ENCODE measurements around the gene PLP1.
A peak's percentile ranks its signal among the peaks of the same experiment; 100 is the strongest.

PLP1 gene

GRCh38 chrX:103734125-103734760 is 42.4 kb upstream of the PLP1 start:
- Histone ChIP-seq H3K4me3 (ENCODE audit: low read depth, low read length) (no peak overlapping the region), H3K4me1 (peaks cover 13% of the 10 kb centered on the region), H3K9me3 (no peaks in the 10 kb centered on the region), H3K27me3 (no peaks in the 10 kb centered on the region), H3K36me3 (no peaks in the 10 kb centered on the region)
- no peak for TF ChIP-seq CTCF (IDR thresholded peaks at IDR 0.05; ENCODE audit: low read depth, low read length)
- DNase-seq, result peak; percentile 9

- H3K36me3 ChIP-seq, result no peaks in the 10 kb centered on the region
- DNase-seq, result no peak
- no peaks in the 10 kb centered on the region for H3K27me3 ChIP-seq
- TF ChIP-seq CTCF (IDR thresholded peaks at IDR 0.05; ENCODE audit: low read depth, low read length), result no peak
- H3K4me1 ChIP-seq, result peaks cover 7% of the 10 kb centered on the region
- no peak overlapping the region for H3K4me3 ChIP-seq (ENCODE audit: low read depth, low read length)
- no peaks in the 10 kb centered on the region for H3K9me3 ChIP-seq
Observed at GRCh38 chrX:103737696-103738095, 38.9 kb upstream of the PLP1 start.

- no peak for DNase-seq
- no peak overlapping the region for H3K4me3 ChIP-seq (ENCODE audit: low read depth, low read length)
- H3K4me1 ChIP-seq, result peaks cover 3% of the 10 kb centered on the region
- TF ChIP-seq CTCF (IDR thresholded peaks at IDR 0.05; ENCODE audit: low read depth, low read length), result no peak
- no peaks in the 10 kb centered on the region for H3K27me3 ChIP-seq
- H3K36me3 ChIP-seq, result no peaks in the 10 kb centered on the region
- no peaks in the 10 kb centered on the region for H3K9me3 ChIP-seq
Observed at GRCh38 chrX:103739421-103739820, 37.2 kb upstream of the PLP1 start.

- Histone ChIP-seq H3K4me3 (ENCODE audit: low read depth, low read length) (no peak overlapping the region), H3K27me3 (no peaks in the 10 kb centered on the region), H3K4me1 (no peaks in the 10 kb centered on the region), H3K9me3 (no peaks in the 10 kb centered on the region), H3K36me3 (no peaks in the 10 kb centered on the region)
- no peak for TF ChIP-seq CTCF (IDR thresholded peaks at IDR 0.05; ENCODE audit: low read depth, low read length)
- DNase-seq, result no peak
Observed at GRCh38 chrX:103741879-103742278, 34.8 kb upstream of the PLP1 start.

GRCh38 chrX:103742339-103742738 is 34.3 kb upstream of the PLP1 start:
- TF ChIP-seq CTCF (IDR thresholded peaks at IDR 0.05; ENCODE audit: low read depth, low read length), result no peak
- H3K4me1 ChIP-seq, result no peaks in the 10 kb centered on the region
- no peaks in the 10 kb centered on the region for H3K27me3 ChIP-seq
- H3K4me3 ChIP-seq (ENCODE audit: low read depth, low read length), result no peak overlapping the region
- no peak for DNase-seq
- H3K9me3 ChIP-seq, result no peaks in the 10 kb centered on the region
- H3K36me3 ChIP-seq, result no peaks in the 10 kb centered on the region

GRCh38 chrX:103747163-103747562 is 29.5 kb upstream of the PLP1 start:
- no peaks in the 10 kb centered on the region for H3K36me3 ChIP-seq
- H3K27me3 ChIP-seq, result no peaks in the 10 kb centered on the region
- no peaks in the 10 kb centered on the region for H3K9me3 ChIP-seq
- no peak for DNase-seq
- H3K4me3 ChIP-seq (ENCODE audit: low read depth, low read length), result no peak overlapping the region
- no peaks in the 10 kb centered on the region for H3K4me1 ChIP-seq
- TF ChIP-seq CTCF (IDR thresholded peaks at IDR 0.05; ENCODE audit: low read depth, low read length), result no peak
